ENCODE results near the gene LRP6. TPM values are rescaled to one million over a fixed set of nuclear protein-coding genes. Genes with fewer than 3 reads are reported as not detected.

Gene LRP6
- total RNA-seq, 4 donors from 2014 or later: 11.7 to 102 (median 58.9) TPM

DNA sequence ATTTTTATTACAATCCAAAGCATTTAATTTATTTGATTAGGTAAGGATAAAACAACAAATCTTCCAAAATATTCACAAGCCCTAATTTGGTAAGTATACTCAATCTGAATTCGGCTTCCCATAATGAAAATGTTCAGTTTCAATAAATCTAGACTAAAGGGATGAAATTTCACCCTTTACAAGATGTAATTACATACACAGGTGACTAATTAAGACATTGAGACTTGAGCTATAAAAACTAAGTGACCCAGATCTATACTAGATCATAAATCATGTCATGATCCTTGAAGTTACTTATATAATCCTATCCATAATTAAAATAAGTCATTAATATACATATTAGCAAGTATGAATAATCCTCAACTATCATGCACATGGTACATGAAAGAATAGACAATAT is 36.6 kb downstream of the LRP6 start:
- intact Hi-C loops (cut with DNase I; ENCODE audit: low total_unique reads) (no loop called here), in situ Hi-C loops (cut with MboI; ENCODE audit: low pct_ligation_motif_present in 1 of 4, low pct_unique_long_range_greater_than_20kb in 1 of 4, low sequenced_read_pairs in 3 of 4) (no loop called here)
- H3K4me1 ChIP-seq: peaks cover 0 to 11% (median 5%) of the 10 kb centered on the region in 4 donors
- DNase-seq: no peak
- no peak overlapping the region for H3K4me3 ChIP-seq
- no peak overlapping the region for H3K27ac ChIP-seq
- H3K36me3 ChIP-seq: no peaks in the 10 kb centered on the region
- TF ChIP-seq, protein P1, sequence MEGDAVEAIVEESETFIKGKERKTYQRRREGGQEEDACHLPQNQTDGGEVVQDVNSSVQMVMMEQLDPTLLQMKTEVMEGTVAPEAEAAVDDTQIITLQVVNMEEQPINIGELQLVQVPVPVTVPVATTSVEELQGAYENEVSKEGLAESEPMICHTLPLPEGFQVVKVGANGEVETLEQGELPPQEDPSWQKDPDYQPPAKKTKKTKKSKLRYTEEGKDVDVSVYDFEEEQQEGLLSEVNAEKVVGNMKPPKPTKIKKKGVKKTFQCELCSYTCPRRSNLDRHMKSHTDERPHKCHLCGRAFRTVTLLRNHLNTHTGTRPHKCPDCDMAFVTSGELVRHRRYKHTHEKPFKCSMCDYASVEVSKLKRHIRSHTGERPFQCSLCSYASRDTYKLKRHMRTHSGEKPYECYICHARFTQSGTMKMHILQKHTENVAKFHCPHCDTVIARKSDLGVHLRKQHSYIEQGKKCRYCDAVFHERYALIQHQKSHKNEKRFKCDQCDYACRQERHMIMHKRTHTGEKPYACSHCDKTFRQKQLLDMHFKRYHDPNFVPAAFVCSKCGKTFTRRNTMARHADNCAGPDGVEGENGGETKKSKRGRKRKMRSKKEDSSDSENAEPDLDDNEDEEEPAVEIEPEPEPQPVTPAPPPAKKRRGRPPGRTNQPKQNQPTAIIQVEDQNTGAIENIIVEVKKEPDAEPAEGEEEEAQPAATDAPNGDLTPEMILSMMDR (IDR thresholded peaks at IDR 0.05): no peak
- TF ChIP-seq EP300 (IDR thresholded peaks at IDR 0.05; ENCODE audit: low read depth) (no peak), POLR2A (IDR thresholded peaks at IDR 0.05) (no peak), POLR2AphosphoS5 (IDR thresholded peaks at IDR 0.05) (no peak)
- no peaks in the 10 kb centered on the region for H3K9me3 ChIP-seq
- WGBS, 2 donors (ENCODE audit: low coverage in 1 of 2): 50 to 56% methylated on average over 1 of the region's 1 CpG
- H3K27me3 ChIP-seq: no peaks in the 10 kb centered on the region

DNA sequence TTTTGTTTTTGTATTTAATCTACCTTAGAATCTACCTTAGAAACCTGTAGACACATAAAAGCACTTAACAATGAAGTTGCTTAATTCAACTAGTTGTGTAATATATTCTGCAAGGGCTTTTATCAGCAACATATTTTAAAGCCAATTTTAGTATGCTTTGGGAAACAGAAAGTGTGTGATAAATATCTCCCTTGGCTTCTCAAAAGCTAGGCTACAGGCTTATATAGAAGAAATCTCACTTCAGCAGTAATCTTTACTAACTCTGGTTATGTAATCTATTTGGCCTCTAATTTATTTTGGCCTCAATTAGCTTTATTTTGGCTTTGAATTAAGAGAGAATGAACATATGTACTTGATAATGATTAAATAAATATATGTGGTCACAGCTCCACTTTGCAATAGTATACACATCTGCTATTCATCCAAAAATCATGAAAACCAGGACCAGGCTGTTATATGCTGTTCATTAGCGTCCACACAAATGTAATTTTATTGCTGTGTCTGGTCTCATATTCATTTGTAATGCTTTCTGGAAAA is 37.2 kb downstream of the LRP6 start:
- 65 to 91% methylated on average over 1 of the region's 1 CpG for WGBS, 2 donors (ENCODE audit: low coverage in 1 of 2)
- Histone ChIP-seq H3K4me1 (peaks cover 0 to 11% (median 5%) of the 10 kb centered on the region in 4 donors), H3K4me3 (no peak overlapping the region), H3K36me3 (no peaks in the 10 kb centered on the region), H3K9me3 (no peaks in the 10 kb centered on the region), H3K27ac (no peak overlapping the region), H3K27me3 (no peaks in the 10 kb centered on the region)
- DNase-seq: no peak
- in situ Hi-C loops (cut with MboI; ENCODE audit: low pct_ligation_motif_present in 1 of 4, low pct_unique_long_range_greater_than_20kb in 1 of 4, low sequenced_read_pairs in 3 of 4) (no loop called here), intact Hi-C loops (cut with DNase I; ENCODE audit: low total_unique reads) (no loop called here)
- TF ChIP-seq POLR2AphosphoS5 (IDR thresholded peaks at IDR 0.05): no peak
- no peak for TF ChIP-seq POLR2A (IDR thresholded peaks at IDR 0.05)
- TF ChIP-seq, protein P1 (IDR thresholded peaks at IDR 0.05): no peak
- TF ChIP-seq EP300 (IDR thresholded peaks at IDR 0.05; ENCODE audit: low read depth): no peak

DNA sequence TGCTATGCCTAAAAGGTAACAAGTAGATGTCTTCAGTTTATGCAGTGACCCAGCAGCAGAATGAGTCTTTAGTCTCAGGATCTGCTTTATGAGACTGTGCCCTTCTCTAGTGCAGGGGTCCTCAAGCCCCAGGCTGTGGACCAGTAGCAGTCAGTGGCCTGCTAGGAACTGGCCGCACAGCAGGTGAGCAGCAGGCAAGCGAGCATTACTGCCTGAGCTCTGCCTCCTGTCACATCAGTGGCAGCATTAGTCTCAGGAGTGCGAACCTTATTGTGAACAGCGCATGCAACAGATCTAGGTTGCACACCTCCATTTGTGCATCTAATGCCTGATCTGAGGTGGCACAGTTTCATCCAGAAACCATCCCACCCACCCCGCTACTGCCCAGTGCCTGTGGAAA is 38.4 kb downstream of the LRP6 start:
- Histone ChIP-seq H3K27ac (no peak overlapping the region), H3K36me3 (no peaks in the 10 kb centered on the region), H3K27me3 (no peaks in the 10 kb centered on the region), H3K4me1 (peaks cover 0 to 11% (median 5%) of the 10 kb centered on the region in 4 donors), H3K4me3 (no peak overlapping the region), H3K9me3 (no peaks in the 10 kb centered on the region)
- in situ Hi-C loops (cut with MboI; ENCODE audit: low pct_ligation_motif_present in 1 of 4, low pct_unique_long_range_greater_than_20kb in 1 of 4, low sequenced_read_pairs in 3 of 4): no loop called here
- DNase-seq: no peak
- 99% methylated on average over 5 of the region's 5 CpGs; no CpG with 5 or more reads in 1 of the 2 donors for WGBS, 2 donors (ENCODE audit: low coverage in 1 of 2)
- TF ChIP-seq, protein P1 (IDR thresholded peaks at IDR 0.05): no peak
- intact Hi-C loops (cut with DNase I; ENCODE audit: low total_unique reads): no loop called here

DNA sequence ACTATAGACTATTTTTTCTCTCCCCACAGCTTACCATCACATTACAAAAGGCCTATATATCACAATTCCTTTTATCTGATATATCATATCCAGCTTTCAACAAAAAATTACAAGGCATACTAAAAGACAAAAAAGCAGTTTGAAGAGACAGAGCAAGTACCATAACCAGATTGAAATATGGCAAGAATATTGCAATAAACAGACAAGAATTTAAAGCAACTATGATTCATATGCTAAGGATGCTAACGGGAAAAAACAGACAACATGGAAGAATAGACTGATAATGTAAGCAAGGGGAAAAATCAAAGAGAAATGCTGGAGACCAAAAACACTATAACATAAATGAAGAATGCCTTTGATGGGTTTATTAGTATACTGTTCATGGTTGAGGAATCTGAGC is 40.7 kb downstream of the LRP6 start:
- Histone ChIP-seq H3K9me3 (no peaks in the 10 kb centered on the region), H3K4me3 (no peak overlapping the region), H3K27me3 (no peaks in the 10 kb centered on the region), H3K36me3 (no peaks in the 10 kb centered on the region), H3K27ac (no peak overlapping the region), H3K4me1 (peaks cover 0 to 11% (median 3%) of the 10 kb centered on the region in 4 donors)
- WGBS, 2 donors (ENCODE audit: low coverage in 1 of 2): 75 to 93% methylated on average over 1 of the region's 1 CpG
- no peak for DNase-seq
- intact Hi-C loops (cut with DNase I; ENCODE audit: low total_unique reads): no loop called here
- TF ChIP-seq POLR2AphosphoS5 (IDR thresholded peaks at IDR 0.05) (no peak), POLR2A (IDR thresholded peaks at IDR 0.05) (no peak), EP300 (IDR thresholded peaks at IDR 0.05; ENCODE audit: low read depth) (no peak)
- TF ChIP-seq, protein P1 (IDR thresholded peaks at IDR 0.05): no peak
- in situ Hi-C loops (cut with MboI; ENCODE audit: low pct_ligation_motif_present in 1 of 4, low pct_unique_long_range_greater_than_20kb in 1 of 4, low sequenced_read_pairs in 3 of 4): no loop called here

All from transverse colon (tissue), 4 donors.